Heart right ventricle (tissue), 16 donors: ENCODE measurements around the gene RASD2. TPM values are rescaled to one million over a fixed set of nuclear protein-coding genes. Genes with fewer than 3 reads are reported as not detected.

Experiments
- ATAC-seq, 8 donors: fragments of 200-7000 bp; cut with Tn5 transposase; one replicate each; pipeline ENCODE4 v1.9.1; 2020; ENCODE audit warnings: mild to moderate bottlenecking in 8 of 8, moderate library complexity in 8 of 8, moderate number of reproducible peaks in 1 of 8
- DNase-seq, 2 donors: peaks; one replicate each; pipeline ENCODE4 v3.0.0-alpha.2; 2020
- H3K27ac ChIP-seq, 10 donors: fragments of 200-600 bp; sonication (generic) in 2 of 10; one replicate each; pipeline versions ENCODE4 v1.5.0 to v1.8.0; 2020 to 2022; ENCODE audit warnings: mild to moderate bottlenecking in 3 of 10
- H3K27me3 ChIP-seq, 7 donors: fragments of 200-600 bp; one replicate each; pipeline ENCODE4 v1.8.0; 2021 to 2022; ENCODE audit warnings: mild to moderate bottlenecking in 2 of 7
- H3K36me3 ChIP-seq, 9 donors: fragments of 200-600 bp; sonication (generic) in 1 of 9; one replicate each; pipeline versions ENCODE4 v1.5.0 to v1.8.0; 2020 to 2022; ENCODE audit warnings: mild to moderate bottlenecking in 2 of 9
- H3K4me1 ChIP-seq, 9 donors: fragments of 200-600 bp; sonication (generic) in 1 of 9; one replicate each; pipeline versions ENCODE4 v1.5.0 to v1.8.0; 2020 to 2022; ENCODE audit warnings: mild to moderate bottlenecking in 4 of 9
- H3K4me3 ChIP-seq, 10 donors: fragments of 200-600 bp; sonication (generic) in 2 of 10; one replicate each; pipeline versions ENCODE4 v1.5.0 to v1.8.0; 2020 to 2022; ENCODE audit warnings: mild to moderate bottlenecking in 7 of 10, moderate library complexity in 2 of 10
- H3K9me3 ChIP-seq, 11 donors: fragments of 200-600 bp in 10 of 11; sonication (generic) in 2 of 11; one replicate each; pipeline versions ENCODE4 v1.5.0 to v1.8.0; 2013 to 2022; ENCODE audit warnings: mild to moderate bottlenecking in 2 of 11, control low read depth in 1 of 11, moderate library complexity in 1 of 11
- WGBS, 2 donors: extraction: QIAGEN DNeasy Blood & Tissue Kit; methylation state at CpG; one replicate each; pipeline ENCODE4 v1.1.7; 2013; ENCODE audit warnings: inconsistent platforms in 1 of 2; 5-methylcytosine and 5-hydroxymethylcytosine counted together
- intact Hi-C, 10 donors: fragments of 100-400 bp; cut with DNase I; formaldehyde crosslinking; loops; one replicate each; pipeline versions ENCODE4 v1.11.1 to v1.14.2; 2022
- polyA plus RNA-seq, 2 donors: library from polyadenylated mRNA; stranded (reverse); fragments of 200-250 nt; gene quantifications; one replicate each; pipeline ENCODE4 v1.2.3, GENCODE V29; 2013
- total RNA-seq, 10 donors: library from RNA; stranded (reverse); fragmentation: NEBNext Ultra II Directional in 3 of 10; extraction: Animal tissue kit (Norgen Biotek cat#: 25700) in 3 of 10; gene quantifications; one replicate each; pipeline versions ENCODE4 v1.2.1 to v1.2.4, GENCODE V29; 2021 to 2023
- TF ChIP-seq, protein P1 (sequence below), 9 donors: fragments of 200-600 bp; sonication (generic) in 2 of 9; IDR thresholded peaks; one replicate each; pipeline versions ENCODE4 v1.5.0 to v1.8.0; 2021 to 2022; ENCODE audit warnings: antibody characterized with exemption in 9 of 9, mild to moderate bottlenecking in 5 of 9, moderate library complexity in 1 of 9
- donor health status: Arrhythmogenic right ventricular cardiomyopathy.
- donor health status: ischemic (EF 13 %, LVEDD 7.1; RV severe dilation, severe dysfunction).
- donor health status: healthy with polysubstance abuse.
- donor health status: DM: no; HTN: yes; CAD: no.
- donor health status: DM: no; HTN: no; CAD: no.
- donor health status: ischemic (EF 25% LVEDD 6.9; RV normal size, moderate dysfunction).
- donor health status: ischemic (EF 25% LVEDD 5.7; RV mildly dilated, moderate dysfunction).
- donor health status: healthy.
- donor health status: DM: yes; HTN: yes; CAD: no.
- donor health status: Ischemic cardiomyopathy.
- donor health status: ischemic (EF 35%, LVEDD 5.7; RV mildly dilated, moderate dysfunction).
- donor health status: nonischemic (EF 11% LVEDD 7.7; RV severe dilation, severe dysfunction).
- donor health status: DM: yes; HTN: yes; CAD: no.
- donor health status: PGD.
- donor health status: ischemic (EF 29% LVEDD 5.4; RV normal size, mild dysfunction).
- donor health status: nonischemic (EF 23%, LVEDD 6.1; RV moderate dilation, normal function).

RASD2 gene
- total and polyA plus RNA-seq, 12 donors: 1.4 to 9.9 (median 3.6) TPM

DNA sequence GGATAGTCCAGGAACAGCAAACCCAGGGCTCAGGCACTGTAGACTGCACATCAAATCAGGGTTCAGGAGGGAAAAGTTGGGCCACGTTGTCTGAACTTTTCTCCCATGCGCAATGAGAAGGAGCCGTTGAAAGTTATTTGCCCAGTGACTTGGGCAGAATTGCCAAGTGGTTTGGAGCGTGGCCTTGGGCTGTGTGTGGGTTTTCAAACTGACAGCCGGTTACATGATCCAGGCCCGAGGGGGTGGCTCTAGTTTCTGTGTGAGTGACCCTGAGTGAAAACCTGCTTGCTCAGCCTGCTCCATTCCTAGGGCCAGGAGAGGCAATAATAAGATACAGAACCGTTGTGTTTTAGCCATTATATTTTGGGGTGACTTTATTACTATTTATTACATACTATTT lies 56.2 kb downstream of the RASD2 start:
- intact Hi-C loops: loop anchor here in 1 of 10 donors (1.0 kb wide), 1 partner anchor 10 kb away; no protein-coding TSS in a partner anchor
- no peaks in the 10 kb centered on the region for H3K27me3 ChIP-seq
- H3K4me3 ChIP-seq: no peak overlapping the region
- ATAC-seq: peak; percentile 39 to 85 (median 78)
- peak overlapping the region in 9 of 10 donors; percentile 20 to 92 (median 77) for H3K27ac ChIP-seq
- H3K36me3 ChIP-seq: peaks cover 0 to 6% (median 0%) of the 10 kb centered on the region in 9 donors
- TF ChIP-seq, protein P1, sequence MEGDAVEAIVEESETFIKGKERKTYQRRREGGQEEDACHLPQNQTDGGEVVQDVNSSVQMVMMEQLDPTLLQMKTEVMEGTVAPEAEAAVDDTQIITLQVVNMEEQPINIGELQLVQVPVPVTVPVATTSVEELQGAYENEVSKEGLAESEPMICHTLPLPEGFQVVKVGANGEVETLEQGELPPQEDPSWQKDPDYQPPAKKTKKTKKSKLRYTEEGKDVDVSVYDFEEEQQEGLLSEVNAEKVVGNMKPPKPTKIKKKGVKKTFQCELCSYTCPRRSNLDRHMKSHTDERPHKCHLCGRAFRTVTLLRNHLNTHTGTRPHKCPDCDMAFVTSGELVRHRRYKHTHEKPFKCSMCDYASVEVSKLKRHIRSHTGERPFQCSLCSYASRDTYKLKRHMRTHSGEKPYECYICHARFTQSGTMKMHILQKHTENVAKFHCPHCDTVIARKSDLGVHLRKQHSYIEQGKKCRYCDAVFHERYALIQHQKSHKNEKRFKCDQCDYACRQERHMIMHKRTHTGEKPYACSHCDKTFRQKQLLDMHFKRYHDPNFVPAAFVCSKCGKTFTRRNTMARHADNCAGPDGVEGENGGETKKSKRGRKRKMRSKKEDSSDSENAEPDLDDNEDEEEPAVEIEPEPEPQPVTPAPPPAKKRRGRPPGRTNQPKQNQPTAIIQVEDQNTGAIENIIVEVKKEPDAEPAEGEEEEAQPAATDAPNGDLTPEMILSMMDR (IDR thresholded peaks at IDR 0.05): no peak
- H3K4me1 ChIP-seq: peaks cover 7 to 78% (median 36%) of the 10 kb centered on the region in 9 donors
- 37 to 55% methylated on average over 7 of the region's 7 CpGs for whole genome bisulfite sequencing, 2 donors
- H3K9me3 ChIP-seq: no peaks in the 10 kb centered on the region
- DNase-seq: peak; percentile 68 to 79

- intact Hi-C loops: loop anchor here in 1 of 10 donors (1.0 kb wide), 1 partner anchor 11 kb away; no protein-coding TSS in a partner anchor
- peak in 6 of 8 donors; percentile 11 to 43 (median 18) for ATAC-seq
- Histone ChIP-seq H3K9me3 (no peaks in the 10 kb centered on the region), H3K36me3 (peaks cover 0 to 6% (median 0%) of the 10 kb centered on the region in 9 donors), H3K4me3 (no peak overlapping the region), H3K27me3 (no peaks in the 10 kb centered on the region), H3K4me1 (peaks cover 2 to 71% (median 28%) of the 10 kb centered on the region in 9 donors), H3K27ac (peak overlapping the region in 9 of 10 donors; percentile 10 to 92 (median 77))
- TF ChIP-seq, protein P1 (IDR thresholded peaks at IDR 0.05): no peak
- WGBS, 2 donors: 56 to 71% methylated on average over 16 of the region's 16 CpGs
- peak in 1 of 2 donors; percentile 55 for DNase-seq
Observed at GRCh38 chr22:35597692-35598395, 57.2 kb downstream of the RASD2 start.

GRCh38 chr22:35598396-35598710 lies 57.7 kb downstream of the RASD2 start:
- Histone ChIP-seq H3K27me3 (no peaks in the 10 kb centered on the region), H3K4me1 (peaks cover 2 to 72% (median 27%) of the 10 kb centered on the region in 9 donors), H3K9me3 (no peaks in the 10 kb centered on the region), H3K27ac (peak overlapping the region in 9 of 10 donors; percentile 10 to 92 (median 77)), H3K36me3 (peaks cover 0 to 6% (median 0%) of the 10 kb centered on the region in 9 donors), H3K4me3 (no peak overlapping the region)
- WGBS, 2 donors: 81 to 85% methylated on average over 4 of the region's 4 CpGs
- intact Hi-C loops: no loop called here
- TF ChIP-seq, protein P1 (IDR thresholded peaks at IDR 0.05): no peak
- ATAC-seq (peak in 1 of 8 donors; percentile 4), DNase-seq (no peak)

- H3K9me3 ChIP-seq: no peaks in the 10 kb centered on the region
- peaks cover 2 to 69% (median 23%) of the 10 kb centered on the region in 9 donors for H3K4me1 ChIP-seq
- no peaks in the 10 kb centered on the region for H3K27me3 ChIP-seq
- no peak overlapping the region for H3K4me3 ChIP-seq
- no peak for DNase-seq
- peak overlapping the region in 7 of 10 donors; percentile 5 to 92 (median 52) for H3K27ac ChIP-seq
- TF ChIP-seq, protein P1 (IDR thresholded peaks at IDR 0.05): no peak
- ATAC-seq: no peak
- WGBS, 2 donors: 74 to 82% methylated on average over 4 of the region's 4 CpGs
- peaks cover 0 to 6% (median 0%) of the 10 kb centered on the region in 9 donors for H3K36me3 ChIP-seq
- intact Hi-C loops: no loop called here
Observed at GRCh38 chr22:35599364-35599763, 58.7 kb downstream of the RASD2 start.
